ENCODE data around the gene ATP7A. TPM values are rescaled to one million over a fixed set of nuclear protein-coding genes. Genes with fewer than 3 reads are reported as not detected.

Gene ATP7A
- total RNA-seq, 4 donors from 2014 or later: 4.0 to 6.3 (median 5.1) TPM

GRCh38 chrX:78029663-78030062 lies 119.2 kb downstream of the ATP7A start:
- Histone ChIP-seq H3K9me3 (no peaks in the 10 kb centered on the region), H3K27ac (no peak overlapping the region), H3K4me1 (no peaks in the 10 kb centered on the region), H3K4me3 (no peak overlapping the region), H3K36me3 (no peaks in the 10 kb centered on the region), H3K27me3 (no peaks in the 10 kb centered on the region)
- DNase-seq (no peak), ATAC-seq (no peak)
- TF ChIP-seq CTCF (IDR thresholded peaks at IDR 0.05 in 4 of 5, conservative IDR thresholded peaks at IDR 0.05 in 1 of 5): peak in 1 of 5 experiments; percentile 25
- no peak for TF ChIP-seq POLR2A (IDR thresholded peaks at IDR 0.05)
- in situ Hi-C loops (cut with MboI; ENCODE audit: low sequenced_read_pairs in 4 of 4) (loop anchor here in 1 of 4 donors (10.0 kb wide), 1 partner anchor 115 kb away; the partner anchor contains the start of gene ATP7A), intact Hi-C loops (cut with DNase I; ENCODE audit: low total_unique reads) (no loop called here)

DNA sequence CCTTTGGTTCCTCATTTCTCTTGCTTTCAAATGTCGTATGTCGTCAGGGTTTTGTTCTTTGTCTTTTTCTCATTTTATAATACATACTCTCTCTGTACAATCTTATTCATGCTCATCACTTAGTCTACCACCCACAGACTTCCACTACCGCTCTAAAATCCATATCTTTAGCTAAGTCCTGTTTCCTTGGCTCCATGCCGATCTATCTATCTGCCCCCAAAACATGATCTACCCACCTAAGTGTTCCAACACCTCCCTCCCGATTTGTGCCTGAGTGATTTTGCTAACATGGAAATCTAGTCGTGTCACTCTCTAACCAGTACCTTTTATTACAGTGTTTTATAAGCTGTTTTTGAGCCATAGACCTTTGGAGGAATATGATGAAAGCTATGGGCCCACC lies 124.6 kb downstream of the ATP7A start:
- Histone ChIP-seq H3K9me3 (no peaks in the 10 kb centered on the region), H3K36me3 (no peaks in the 10 kb centered on the region), H3K4me1 (no peaks in the 10 kb centered on the region), H3K27me3 (no peaks in the 10 kb centered on the region), H3K4me3 (no peak overlapping the region), H3K27ac (no peak overlapping the region)
- DNase-seq: no peak
- in situ Hi-C loops (cut with MboI; ENCODE audit: low sequenced_read_pairs in 4 of 4) (no loop called here), intact Hi-C loops (cut with DNase I; ENCODE audit: low total_unique reads) (no loop called here)
- TF ChIP-seq CTCF (IDR thresholded peaks at IDR 0.05 in 4 of 5, conservative IDR thresholded peaks at IDR 0.05 in 1 of 5): no peak
- TF ChIP-seq POLR2A (IDR thresholded peaks at IDR 0.05): no peak
- no peak for ATAC-seq

DNA sequence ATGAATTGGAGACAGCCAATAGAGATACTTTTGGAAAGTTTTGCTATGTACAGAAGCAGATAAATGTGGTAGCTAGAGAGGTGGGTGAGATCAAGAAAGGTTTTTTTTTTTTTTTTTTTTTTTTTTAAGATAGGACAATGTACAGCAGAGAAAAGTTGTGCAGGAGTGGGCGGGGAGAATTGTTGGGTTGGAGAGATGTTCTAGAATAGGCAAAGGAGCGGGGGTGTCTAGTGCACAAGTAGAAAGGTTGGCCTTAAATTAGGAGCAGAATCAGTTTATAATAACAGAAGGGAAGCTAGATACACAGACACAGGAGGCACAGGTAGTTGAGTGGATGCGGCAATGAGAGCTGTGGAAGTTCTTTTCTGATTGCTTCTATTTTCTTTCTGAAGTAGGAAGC lies 127.4 kb downstream of the ATP7A start:
- in situ Hi-C loops (cut with MboI; ENCODE audit: low sequenced_read_pairs in 4 of 4): no loop called here
- H3K36me3 ChIP-seq: no peaks in the 10 kb centered on the region
- H3K27me3 ChIP-seq: no peaks in the 10 kb centered on the region
- intact Hi-C loops (cut with DNase I; ENCODE audit: low total_unique reads): no loop called here
- no peak for TF ChIP-seq CTCF (IDR thresholded peaks at IDR 0.05 in 4 of 5, conservative IDR thresholded peaks at IDR 0.05 in 1 of 5)
- no peak for TF ChIP-seq POLR2A (IDR thresholded peaks at IDR 0.05)
- H3K27ac ChIP-seq: no peak overlapping the region
- DNase-seq: no peak
- no peak overlapping the region for H3K4me3 ChIP-seq
- ATAC-seq: no peak
- no peaks in the 10 kb centered on the region for H3K9me3 ChIP-seq
- H3K4me1 ChIP-seq: no peaks in the 10 kb centered on the region

- Histone ChIP-seq H3K9me3 (no peaks in the 10 kb centered on the region), H3K36me3 (no peaks in the 10 kb centered on the region), H3K4me1 (no peaks in the 10 kb centered on the region), H3K27me3 (no peaks in the 10 kb centered on the region), H3K4me3 (no peak overlapping the region), H3K27ac (no peak overlapping the region)
- ATAC-seq (no peak), DNase-seq (no peak)
- in situ Hi-C loops (cut with MboI; ENCODE audit: low sequenced_read_pairs in 4 of 4): no loop called here
- intact Hi-C loops (cut with DNase I; ENCODE audit: low total_unique reads): no loop called here
- TF ChIP-seq CTCF (IDR thresholded peaks at IDR 0.05 in 4 of 5, conservative IDR thresholded peaks at IDR 0.05 in 1 of 5) (no peak), POLR2A (IDR thresholded peaks at IDR 0.05) (no peak)
Observed at GRCh38 chrX:78042601-78043000, 132.1 kb downstream of the ATP7A start.

GRCh38 chrX:78046362-78046761 lies 135.9 kb downstream of the ATP7A start:
- H3K4me3 ChIP-seq: no peak overlapping the region
- intact Hi-C loops (cut with DNase I; ENCODE audit: low total_unique reads): no loop called here
- peak overlapping the region in 1 of 4 donors; percentile 31 for H3K27ac ChIP-seq
- ATAC-seq: peak in 1 of 2 donors; percentile 75
- in situ Hi-C loops (cut with MboI; ENCODE audit: low sequenced_read_pairs in 4 of 4): no loop called here
- DNase-seq: no peak
- H3K9me3 ChIP-seq: no peaks in the 10 kb centered on the region
- TF ChIP-seq POLR2A (IDR thresholded peaks at IDR 0.05) (no peak), CTCF (IDR thresholded peaks at IDR 0.05 in 4 of 5, conservative IDR thresholded peaks at IDR 0.05 in 1 of 5) (no peak)
- H3K27me3 ChIP-seq: no peaks in the 10 kb centered on the region
- no peaks in the 10 kb centered on the region for H3K36me3 ChIP-seq
- H3K4me1 ChIP-seq: no peaks in the 10 kb centered on the region
